Neural cell (in vitro differentiated cells): ENCODE results near the gene PTDSS2. TPM values are rescaled to one million over a fixed set of nuclear protein-coding genes. Genes with fewer than 3 reads are reported as not detected.

Experiments
- H2AFZ ChIP-seq: fragments of 200-600, 300-800 bp; sonication (generic), shearing (Covaris generic); 2 replicates; pipeline ENCODE4 v1.6.0; 2014; ENCODE audit warnings: low read depth, mild to moderate bottlenecking, antibody characterized with exemption, low read length, moderate library complexity
- H3F3A ChIP-seq: fragments of 200-600 bp; shearing (Covaris generic); 2 replicates; pipeline ENCODE4 v1.6.1; 2016; ENCODE audit warnings: mild to moderate bottlenecking, moderate library complexity, mixed read lengths, antibody characterized with exemption, low read length; ENCODE audit not compliant: insufficient read depth, poor library complexity, severe bottlenecking
- H3K27ac ChIP-seq: fragments of 200-600, 300-800 bp; sonication (generic), shearing (Covaris generic); 2 replicates; pipeline ENCODE4 v1.5.1; 2014; ENCODE audit warnings: mild to moderate bottlenecking, low read length, moderate library complexity
- H3K27me3 ChIP-seq: fragments of 300-800, 200-600 bp; sonication (generic), shearing (Covaris generic); 2 replicates; pipeline ENCODE4 v1.6.0; 2014; ENCODE audit warnings: mild to moderate bottlenecking, low read depth, low read length, moderate library complexity; ENCODE audit not compliant: insufficient read depth
- H3K36me3 ChIP-seq: fragments of 300-800, 200-600 bp; sonication (generic), shearing (Covaris generic); 2 replicates; pipeline ENCODE4 v1.5.1; 2014; ENCODE audit warnings: mild to moderate bottlenecking, antibody characterized with exemption, low read length, moderate library complexity; ENCODE audit not compliant: insufficient read depth
- H3K4me2 ChIP-seq: fragments of 300-800, 200-600 bp; sonication (generic), shearing (Covaris generic); 2 replicates; pipeline ENCODE4 v1.6.0; 2014; ENCODE audit warnings: mild to moderate bottlenecking, low read length
- H3K4me3 ChIP-seq: fragments of 300-800, 200-600 bp; sonication (generic), shearing (Covaris generic); 2 replicates; pipeline ENCODE4 v1.5.1; 2014; ENCODE audit warnings: mild to moderate bottlenecking, low read length, moderate library complexity
- H3K79me2 ChIP-seq: fragments of 200-600 bp; shearing (Covaris generic); replicated peaks from 2 replicates; pipeline ENCODE4 v1.6.0; 2014; ENCODE audit warnings: mild to moderate bottlenecking, low read length, moderate library complexity; ENCODE audit not compliant: insufficient read depth
- H3K9ac ChIP-seq: fragments of 300-800, 200-600 bp; sonication (generic), shearing (Covaris generic); 2 replicates; pipeline ENCODE4 v1.6.1; 2016; ENCODE audit warnings: mild to moderate bottlenecking, low read length, mixed read lengths
- H3K9me2 ChIP-seq: fragments of 200-600 bp; shearing (Covaris generic); 2 replicates; pipeline ENCODE4 v1.6.1; 2016; ENCODE audit warnings: mild to moderate bottlenecking, low read length, mixed read lengths; ENCODE audit not compliant: insufficient read depth
- H3K9me3 ChIP-seq: fragments of 200-600, 300-800 bp; sonication (generic), shearing (Covaris generic); 2 replicates; pipeline ENCODE4 v1.6.1; 2016; ENCODE audit warnings: mild to moderate bottlenecking, mixed run types, low read length, moderate library complexity, mixed read lengths
- H4K20me1 ChIP-seq: fragments of 200-600 bp; shearing (Covaris generic); 2 replicates; pipeline ENCODE4 v1.6.1; 2016; ENCODE audit warnings: mild to moderate bottlenecking, mixed run types; ENCODE audit not compliant: insufficient read depth
- EP300 ChIP-seq: fragments of 450-650 bp; conservative IDR thresholded peaks from 2 replicates; pipeline ENCODE4 v1.6.1; 2014; ENCODE audit warnings: antibody characterized with exemption, mild to moderate bottlenecking, moderate library complexity; ENCODE audit not compliant: poor library complexity, severe bottlenecking
- EZH2 ChIP-seq: fragments of 200-600, 300-800 bp; shearing (Covaris generic), sonication (generic); IDR thresholded peaks from 2 replicates; pipeline ENCODE4 v1.6.1; 2014; ENCODE audit warnings: antibody characterized with exemption, low read length, borderline replicate concordance, mild to moderate bottlenecking; ENCODE audit not compliant: insufficient read depth, poor library complexity, severe bottlenecking
- MXI1 ChIP-seq: fragments of 450-650 bp; conservative IDR thresholded peaks from 2 replicates; pipeline ENCODE4 v1.6.1; 2014; ENCODE audit warnings: antibody characterized with exemption, mild to moderate bottlenecking; ENCODE audit not compliant: poor library complexity, severe bottlenecking
- POLR2AphosphoS5 ChIP-seq: IDR thresholded peaks from 2 replicates; pipeline ENCODE4 v1.6.1; 2012
- RAD21 ChIP-seq: fragments of 450-650 bp; conservative IDR thresholded peaks from 2 replicates; pipeline ENCODE4 v1.6.1; 2014; ENCODE audit warnings: antibody characterized with exemption, mild to moderate bottlenecking, moderate library complexity
- SMC3 ChIP-seq: fragments of 450-650 bp; conservative IDR thresholded peaks from 2 replicates; pipeline ENCODE4 v1.6.1; 2014; ENCODE audit warnings: antibody characterized with exemption, mild to moderate bottlenecking, moderate library complexity; ENCODE audit not compliant: poor library complexity
- TAF1 ChIP-seq: IDR thresholded peaks from 2 replicates; pipeline ENCODE4 v1.6.1; 2012; ENCODE audit warnings: low read depth
- polyA plus RNA-seq: library from polyadenylated mRNA; depleted of rRNA; stranded (reverse); fragments of >200 nt; gene quantifications from 2 replicates; pipeline ENCODE4 v1.2.3, GENCODE V29; 2014
- TF ChIP-seq, protein P1 (sequence below): IDR thresholded peaks from 2 replicates; pipeline ENCODE4 v1.6.1; 2012; ENCODE audit warnings: borderline replicate concordance
- TF ChIP-seq, protein P2 (sequence below): fragments of 450-650 bp; IDR thresholded peaks from 2 replicates; pipeline ENCODE4 v1.5.1; 2014; ENCODE audit warnings: antibody characterized with exemption, mild to moderate bottlenecking, moderate library complexity; ENCODE audit not compliant: poor library complexity, severe bottlenecking

PTDSS2 gene
- polyA plus RNA-seq, 1 donor from 2014 or later: 54.3 TPM

DNA sequence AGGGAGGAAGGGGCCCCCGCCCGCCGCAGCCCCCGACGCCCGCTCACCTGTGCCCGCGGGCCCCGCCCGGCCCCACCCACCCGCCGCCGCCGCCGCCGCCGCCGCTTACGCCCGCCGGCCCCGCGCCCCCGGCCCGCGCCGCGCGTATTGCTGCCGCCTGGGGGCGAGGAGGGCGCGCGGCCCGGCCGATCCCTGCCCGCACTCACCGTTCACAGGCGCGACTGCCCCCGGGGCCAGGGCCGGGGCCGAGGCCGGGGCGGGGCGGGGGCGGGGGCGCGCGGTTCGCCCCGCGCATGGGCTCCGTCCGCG lies 85.1 kb downstream of the PTDSS2 start:
- Histone ChIP-seq H3K9ac (peak overlapping the region; percentile 82), H2AFZ (no peak overlapping the region), H3K27me3 (no peaks in the 10 kb centered on the region), H3F3A (no peaks in the 10 kb centered on the region), H3K4me2 (no peak overlapping the region), H3K4me3 (peak overlapping the region; percentile 92), H3K27ac (no peak overlapping the region), H4K20me1 (no peaks in the 10 kb centered on the region), H3K79me2 (peaks cover 8% of the 10 kb centered on the region), H3K9me2 (no peaks in the 10 kb centered on the region), H3K36me3 (no peaks in the 10 kb centered on the region), H3K9me3 (no peaks in the 10 kb centered on the region)
- TF ChIP-seq, protein P1, sequence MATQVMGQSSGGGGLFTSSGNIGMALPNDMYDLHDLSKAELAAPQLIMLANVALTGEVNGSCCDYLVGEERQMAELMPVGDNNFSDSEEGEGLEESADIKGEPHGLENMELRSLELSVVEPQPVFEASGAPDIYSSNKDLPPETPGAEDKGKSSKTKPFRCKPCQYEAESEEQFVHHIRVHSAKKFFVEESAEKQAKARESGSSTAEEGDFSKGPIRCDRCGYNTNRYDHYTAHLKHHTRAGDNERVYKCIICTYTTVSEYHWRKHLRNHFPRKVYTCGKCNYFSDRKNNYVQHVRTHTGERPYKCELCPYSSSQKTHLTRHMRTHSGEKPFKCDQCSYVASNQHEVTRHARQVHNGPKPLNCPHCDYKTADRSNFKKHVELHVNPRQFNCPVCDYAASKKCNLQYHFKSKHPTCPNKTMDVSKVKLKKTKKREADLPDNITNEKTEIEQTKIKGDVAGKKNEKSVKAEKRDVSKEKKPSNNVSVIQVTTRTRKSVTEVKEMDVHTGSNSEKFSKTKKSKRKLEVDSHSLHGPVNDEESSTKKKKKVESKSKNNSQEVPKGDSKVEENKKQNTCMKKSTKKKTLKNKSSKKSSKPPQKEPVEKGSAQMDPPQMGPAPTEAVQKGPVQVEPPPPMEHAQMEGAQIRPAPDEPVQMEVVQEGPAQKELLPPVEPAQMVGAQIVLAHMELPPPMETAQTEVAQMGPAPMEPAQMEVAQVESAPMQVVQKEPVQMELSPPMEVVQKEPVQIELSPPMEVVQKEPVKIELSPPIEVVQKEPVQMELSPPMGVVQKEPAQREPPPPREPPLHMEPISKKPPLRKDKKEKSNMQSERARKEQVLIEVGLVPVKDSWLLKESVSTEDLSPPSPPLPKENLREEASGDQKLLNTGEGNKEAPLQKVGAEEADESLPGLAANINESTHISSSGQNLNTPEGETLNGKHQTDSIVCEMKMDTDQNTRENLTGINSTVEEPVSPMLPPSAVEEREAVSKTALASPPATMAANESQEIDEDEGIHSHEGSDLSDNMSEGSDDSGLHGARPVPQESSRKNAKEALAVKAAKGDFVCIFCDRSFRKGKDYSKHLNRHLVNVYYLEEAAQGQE: no peak
- TF ChIP-seq TAF1: no peak
- TF ChIP-seq RAD21: no peak
- TF ChIP-seq POLR2AphosphoS5: no peak
- no peak for TF ChIP-seq EP300
- TF ChIP-seq MXI1: no peak
- no peak for TF ChIP-seq EZH2
- TF ChIP-seq SMC3: no peak
- TF ChIP-seq, protein P2, sequence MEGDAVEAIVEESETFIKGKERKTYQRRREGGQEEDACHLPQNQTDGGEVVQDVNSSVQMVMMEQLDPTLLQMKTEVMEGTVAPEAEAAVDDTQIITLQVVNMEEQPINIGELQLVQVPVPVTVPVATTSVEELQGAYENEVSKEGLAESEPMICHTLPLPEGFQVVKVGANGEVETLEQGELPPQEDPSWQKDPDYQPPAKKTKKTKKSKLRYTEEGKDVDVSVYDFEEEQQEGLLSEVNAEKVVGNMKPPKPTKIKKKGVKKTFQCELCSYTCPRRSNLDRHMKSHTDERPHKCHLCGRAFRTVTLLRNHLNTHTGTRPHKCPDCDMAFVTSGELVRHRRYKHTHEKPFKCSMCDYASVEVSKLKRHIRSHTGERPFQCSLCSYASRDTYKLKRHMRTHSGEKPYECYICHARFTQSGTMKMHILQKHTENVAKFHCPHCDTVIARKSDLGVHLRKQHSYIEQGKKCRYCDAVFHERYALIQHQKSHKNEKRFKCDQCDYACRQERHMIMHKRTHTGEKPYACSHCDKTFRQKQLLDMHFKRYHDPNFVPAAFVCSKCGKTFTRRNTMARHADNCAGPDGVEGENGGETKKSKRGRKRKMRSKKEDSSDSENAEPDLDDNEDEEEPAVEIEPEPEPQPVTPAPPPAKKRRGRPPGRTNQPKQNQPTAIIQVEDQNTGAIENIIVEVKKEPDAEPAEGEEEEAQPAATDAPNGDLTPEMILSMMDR: no peak

DNA sequence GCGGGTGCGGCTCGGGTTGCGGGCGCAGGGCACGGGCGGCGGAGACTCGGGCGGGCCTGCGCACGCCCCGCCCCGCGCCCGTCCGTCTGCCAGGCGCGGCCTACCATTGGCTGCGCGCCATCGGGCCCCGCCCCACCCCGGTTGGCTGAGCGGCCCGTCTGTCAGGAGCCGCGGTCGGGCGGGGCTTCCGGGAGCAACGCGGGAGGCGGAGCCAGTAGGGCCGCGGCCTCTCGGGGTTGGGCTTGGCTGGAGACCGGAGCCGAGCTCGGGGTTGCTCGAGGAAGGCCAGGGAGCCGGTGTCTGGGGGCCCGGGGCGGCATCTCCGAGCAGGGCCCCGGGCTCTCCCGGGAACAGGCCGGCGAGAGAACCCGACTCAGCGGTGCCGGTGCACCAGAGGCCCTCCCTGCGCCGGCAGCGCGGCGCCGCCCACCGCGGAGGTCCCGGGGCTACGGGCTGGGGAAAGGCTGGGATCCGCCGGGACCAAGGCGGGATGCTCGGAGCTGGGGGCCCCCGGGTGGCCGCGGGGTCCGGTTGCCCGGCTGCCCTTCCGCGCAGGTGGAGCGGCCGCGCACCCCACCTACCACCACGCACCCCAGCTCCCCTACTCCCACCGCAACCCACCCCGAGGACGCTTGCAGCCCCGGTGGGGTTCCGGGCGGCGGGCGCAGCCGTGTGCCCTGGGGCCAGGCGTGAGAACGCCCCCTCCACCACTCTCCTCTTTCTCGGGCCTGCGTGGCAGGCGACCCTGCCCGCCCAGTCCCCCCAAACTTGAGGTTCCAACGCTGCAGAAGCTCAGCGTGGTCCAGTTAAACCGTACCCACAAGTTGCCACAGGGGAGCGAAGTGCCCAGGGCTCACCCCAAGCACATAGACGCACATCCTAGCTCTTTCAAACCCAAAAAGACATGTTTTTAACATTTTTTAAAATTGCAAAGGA lies 85.7 kb downstream of the PTDSS2 start, which contains the start of gene HRAS:
Gene HRAS, minus strand, starts transcription at position 58 of the 936 bp plus-strand sequence.
- peaks cover 8% of the 10 kb centered on the region for H3K79me2 ChIP-seq
- peak within 1 kb of the TSS; percentile 40 for H2AFZ ChIP-seq
- no peaks in the 10 kb centered on the region for H3K9me2 ChIP-seq
- H3K4me2 ChIP-seq: peak within 1 kb of the TSS; percentile 80
- no peaks in the 10 kb centered on the region for H3F3A ChIP-seq
- H4K20me1 ChIP-seq: no peaks in the 10 kb centered on the region
- peak within 1 kb of the TSS; percentile 79 for H3K27ac ChIP-seq
- H3K4me3 ChIP-seq: peak within 1 kb of the TSS; percentile 92
- H3K36me3 ChIP-seq: no peaks in the 10 kb centered on the region
- peak within 1 kb of the TSS; percentile 83 for H3K9ac ChIP-seq
- TF ChIP-seq SMC3 (peak; percentile 34), RAD21 (no peak), EP300 (no peak), MXI1 (peak; percentile 52), POLR2AphosphoS5 (peak; percentile 90), TAF1 (peak; percentile 73), EZH2 (no peak)
- TF ChIP-seq, protein P2: no peak
- TF ChIP-seq, protein P1: peak; percentile 32
- H3K27me3 ChIP-seq: no peaks in the 10 kb centered on the region
- no peaks in the 10 kb centered on the region for H3K9me3 ChIP-seq
